HG03520 (cell line): ENCODE measurements around the gene PAXX.

Experiments used
- ATAC-seq: cut with Tn5 transposase; IDR thresholded peaks from one replicate; pipeline ENCODE4 v1.9.1; 2021; ENCODE audit warnings: mild to moderate bottlenecking, moderate library complexity; ENCODE audit not compliant: unreplicated experiment

The PAXX gene

GRCh38 chr9:137015976-137016375, 23.8 kb downstream of the PAXX start:
- no peak for ATAC-seq

- ATAC-seq, result no peak
Measured at GRCh38 chr9:137016436-137016835, 24.2 kb downstream of the PAXX start.

GRCh38 chr9:137017071-137017470, 24.8 kb downstream of the PAXX start:
- ATAC-seq, result no peak

- ATAC-seq, result no peak
Measured at GRCh38 chr9:137017791-137018497, 25.7 kb downstream of the PAXX start.

GRCh38 chr9:137018761-137019559, 26.7 kb downstream of the PAXX start:
- ATAC-seq, result no peak

GRCh38 chr9:137019891-137020683, 27.9 kb downstream of the PAXX start:
- no peak for ATAC-seq

- ATAC-seq, result no peak
Measured at GRCh38 chr9:137020771-137021567, 28.7 kb downstream of the PAXX start.

GRCh38 chr9:137021568-137021978, 29.4 kb downstream of the PAXX start:
- no peak for ATAC-seq

GRCh38 chr9:137021979-137022661, 29.9 kb downstream of the PAXX start:
- ATAC-seq, result no peak

- no peak for ATAC-seq
Measured at GRCh38 chr9:137022662-137023008, 30.4 kb downstream of the PAXX start.

- ATAC-seq, result no peak
Measured at GRCh38 chr9:137023157-137023556, 30.9 kb downstream of the PAXX start.

- no peak for ATAC-seq
Measured at GRCh38 chr9:137023583-137023991, 31.4 kb downstream of the PAXX start.

- no peak for ATAC-seq
Measured at GRCh38 chr9:137025517-137025966, 33.3 kb downstream of the PAXX start.

- no peak for ATAC-seq
Measured at GRCh38 chr9:137026384-137026783, 34.2 kb downstream of the PAXX start.

- ATAC-seq, result no peak
Measured at GRCh38 chr9:137026828-137027227, 34.6 kb downstream of the PAXX start.

- ATAC-seq, result no peak
Measured at GRCh38 chr9:137027369-137028262, 35.4 kb downstream of the PAXX start, which contains the start of gene ABCA2. TSS of gene ABCA2 (minus strand) at chr9:137028237. CDS start at chr9:137028140, 97 bp downstream.

GRCh38 chr9:137028263-137029057, 36.2 kb downstream of the PAXX start:
- ATAC-seq, result peak; percentile 35
